ENCODE data around the gene RAPGEF6. TPM values are rescaled to one million over a fixed set of nuclear protein-coding genes. Genes with fewer than 3 reads are reported as not detected.

RAPGEF6 gene
- total and polyA plus RNA-seq, 9 of the 15 experiments (the other 6 are each of a cell fraction or from before 2014, with no cell fraction given): 2.7 to 23.4 (median 12.7) TPM

DNA sequence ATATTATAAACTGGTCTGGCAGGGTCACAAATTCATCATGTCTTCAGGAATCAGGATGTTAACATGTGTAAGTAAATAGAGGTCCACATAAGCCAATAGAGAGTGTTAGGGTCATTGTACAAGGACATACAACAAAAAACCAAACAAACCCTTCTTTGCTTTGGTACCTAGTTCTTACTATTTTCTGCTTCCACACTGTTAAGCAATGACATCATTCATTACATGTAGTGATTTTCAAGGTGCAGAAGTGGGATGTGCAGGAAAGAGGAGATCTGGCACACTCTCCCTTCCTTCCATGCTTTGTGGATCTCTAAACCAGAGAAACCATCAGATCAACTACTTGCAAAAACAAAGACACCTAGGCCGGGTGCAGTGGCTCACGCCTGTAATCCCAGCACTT lies 184.1 kb downstream of the RAPGEF6 start (continued):
- TF ChIP-seq NONO (IDR thresholded peaks at IDR 0.05; ENCODE audit: low read depth in 2 of 2, low read length in 1 of 2) (no peak), SAP30 (IDR thresholded peaks at IDR 0.05; ENCODE audit: borderline replicate concordance, insufficient read depth, low read depth, low read length, poor library complexity, severe bottlenecking) (no peak)

DNA sequence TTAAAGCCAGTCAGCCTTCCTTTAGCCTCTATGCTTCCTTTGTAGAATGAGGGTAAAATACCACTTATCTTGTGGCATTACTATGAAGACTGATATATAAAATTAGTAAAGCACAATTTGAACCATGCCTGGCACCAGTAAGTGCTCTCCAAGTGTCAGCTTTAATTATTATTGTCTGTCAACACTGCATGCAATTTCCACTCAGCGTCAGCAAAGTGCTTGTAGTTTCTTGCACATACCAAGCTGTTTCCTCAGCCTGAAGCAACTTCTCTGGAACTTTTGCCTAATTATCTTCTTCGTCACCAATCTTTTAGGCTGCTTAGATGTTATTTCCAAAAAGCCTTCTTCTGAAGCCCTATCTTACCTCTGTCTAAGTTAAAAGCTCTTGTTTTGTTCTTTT lies 193.8 kb downstream of the RAPGEF6 start:
- no peaks in the 10 kb centered on the region for H3K27me3 ChIP-seq (ENCODE audit: control insufficient read depth in 2 of 2, insufficient read depth in 2 of 2, low read length in 2 of 2)
- H3K79me2 ChIP-seq (ENCODE audit: control insufficient read depth, insufficient read depth, low read length): no peaks in the 10 kb centered on the region
- CTCF ChIA-PET (ENCODE audit: low intra/inter-chr PET ratio): no interaction called here
- POLR2A ChIA-PET: interaction anchor here (0.9 to 1.0 kb wide), 2 partner anchors 8 to 18 kb away, joined by 3 read pairs; no protein-coding TSS in a partner anchor
- H3K4me2 ChIP-seq (ENCODE audit: insufficient read depth, low read length): no peak overlapping the region
- BruUV-seq (replicated peaks): no TSS peak
- DNase-seq (ENCODE audit: extremely low read depth in 1 of 4, low spot score in 3 of 4) (no peak), ATAC-seq (no peak), FAIRE-seq (no peak)
- no peak overlapping the region for H3K27ac ChIP-seq (ENCODE audit: extremely low read depth, low read depth, low read length)
- no peaks in the 10 kb centered on the region; a peak in 1 of 5 replicates for H3K4me1 ChIP-seq (replicated peaks in 1 of 2; ENCODE audit: control insufficient read depth in 2 of 2, insufficient read depth in 2 of 2, low read length in 2 of 2)
- no peak overlapping the region for H2AFZ ChIP-seq (ENCODE audit: low read depth, low read length)
- intact Hi-C loops (cut with micrococcal nuclease): no loop called here
- H3K4me3 ChIP-seq: no peak overlapping the region
- H3K9me3 ChIP-seq (replicated peaks; ENCODE audit: control insufficient read depth, insufficient read depth, low read depth, low read length): no peaks in the 10 kb centered on the region
- H3K36me3 ChIP-seq (ENCODE audit: control insufficient read depth, insufficient read depth, low read length): peaks cover 82% of the 10 kb centered on the region
- in situ Hi-C loops (cut with MboI): loop anchor here (25.0 kb wide), 1 partner anchor 571 kb away; the partner anchor contains the start of gene ACSL6
- TF ChIP-seq RCOR1 (IDR thresholded peaks at IDR 0.05; ENCODE audit: borderline replicate concordance in 1 of 2, low read depth in 2 of 2, low read length in 2 of 2): no peak
- TF ChIP-seq ELF4 (CRISPR knock-in tag; IDR thresholded peaks at IDR 0.05): no peak
- TF ChIP-seq, protein P1, sequence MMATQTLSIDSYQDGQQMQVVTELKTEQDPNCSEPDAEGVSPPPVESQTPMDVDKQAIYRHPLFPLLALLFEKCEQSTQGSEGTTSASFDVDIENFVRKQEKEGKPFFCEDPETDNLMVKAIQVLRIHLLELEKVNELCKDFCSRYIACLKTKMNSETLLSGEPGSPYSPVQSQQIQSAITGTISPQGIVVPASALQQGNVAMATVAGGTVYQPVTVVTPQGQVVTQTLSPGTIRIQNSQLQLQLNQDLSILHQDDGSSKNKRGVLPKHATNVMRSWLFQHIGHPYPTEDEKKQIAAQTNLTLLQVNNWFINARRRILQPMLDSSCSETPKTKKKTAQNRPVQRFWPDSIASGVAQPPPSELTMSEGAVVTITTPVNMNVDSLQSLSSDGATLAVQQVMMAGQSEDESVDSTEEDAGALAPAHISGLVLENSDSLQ (IDR thresholded peaks at IDR 0.05): no peak
- TF ChIP-seq, protein P2, sequence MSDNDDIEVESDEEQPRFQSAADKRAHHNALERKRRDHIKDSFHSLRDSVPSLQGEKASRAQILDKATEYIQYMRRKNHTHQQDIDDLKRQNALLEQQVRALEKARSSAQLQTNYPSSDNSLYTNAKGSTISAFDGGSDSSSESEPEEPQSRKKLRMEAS (CRISPR knock-in tag; IDR thresholded peaks at IDR 0.05): no peak
- TF ChIP-seq SMAD1 (IDR thresholded peaks at IDR 0.05; ENCODE audit: low read depth, low read length, partially characterized antibody): no peak
- no peak for TF ChIP-seq ZNF253 (CRISPR knock-in tag; conservative IDR thresholded peaks at IDR 0.05)
- no peak for TF ChIP-seq HNRNPUL1 (IDR thresholded peaks at IDR 0.05; ENCODE audit: low read length)
- TF ChIP-seq, protein P3, sequence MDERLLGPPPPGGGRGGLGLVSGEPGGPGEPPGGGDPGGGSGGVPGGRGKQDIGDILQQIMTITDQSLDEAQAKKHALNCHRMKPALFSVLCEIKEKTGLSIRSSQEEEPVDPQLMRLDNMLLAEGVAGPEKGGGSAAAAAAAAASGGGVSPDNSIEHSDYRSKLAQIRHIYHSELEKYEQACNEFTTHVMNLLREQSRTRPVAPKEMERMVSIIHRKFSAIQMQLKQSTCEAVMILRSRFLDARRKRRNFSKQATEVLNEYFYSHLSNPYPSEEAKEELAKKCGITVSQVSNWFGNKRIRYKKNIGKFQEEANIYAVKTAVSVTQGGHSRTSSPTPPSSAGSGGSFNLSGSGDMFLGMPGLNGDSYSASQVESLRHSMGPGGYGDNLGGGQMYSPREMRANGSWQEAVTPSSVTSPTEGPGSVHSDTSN (CRISPR knock-in tag; IDR thresholded peaks at IDR 0.05; ENCODE audit: low read depth): no peak
- TF ChIP-seq, protein P3 (tag; conservative IDR thresholded peaks at IDR 0.05; ENCODE audit: low read depth): no peak
- no peak for TF ChIP-seq MCM7 (IDR thresholded peaks at IDR 0.05)
- no peak overlapping the region for H3K9ac ChIP-seq (ENCODE audit: insufficient read depth in 1 of 2, low read depth in 2 of 2, low read length in 2 of 2)
- H4K20me1 ChIP-seq (replicated peaks; ENCODE audit: control insufficient read depth, insufficient read depth, low read length): no peaks in the 10 kb centered on the region
- 100% methylated on average over 2 of the region's 2 CpGs for WGBS (ENCODE audit: insufficient coverage, low coverage, missing lambda C conversion rate)
- no peaks in the 10 kb centered on the region for H3K9me1 ChIP-seq (ENCODE audit: control insufficient read depth, insufficient read depth, low read length)

Measured in K562 (cell line).